ENCODE measurements around the gene HIC1.

HIC1 gene

GRCh38 chr17:2042390-2042847, 12.5 kb upstream of the HIC1 start:
- Histone ChIP-seq H4K20me1 (peaks cover 15% of the 10 kb centered on the region; the same call in 1 of the 2 replicates), H3K27me3 (no peaks in the 10 kb centered on the region), H3K4me1 (peaks cover 32% of the 10 kb centered on the region), H3K4me2 (peak overlapping the region; percentile 93), H3K27ac (peak overlapping the region; percentile 95), H3K36me3 (peaks cover 48% of the 10 kb centered on the region), H3K9me3 (no peaks in the 10 kb centered on the region), H3K9ac (peak overlapping the region; percentile 93), H3K4me3 (peak overlapping the region; percentile 85)
- TF ChIP-seq Cebpa-rat (IDR thresholded peaks at IDR 0.05), result no peak

GRCh38 chr17:2042933-2043332, 12.0 kb upstream of the HIC1 start:
- peaks cover 15% of the 10 kb centered on the region; the same call in 1 of the 2 replicates for H4K20me1 ChIP-seq
- H3K36me3 ChIP-seq, result peaks cover 43% of the 10 kb centered on the region
- peaks cover 32% of the 10 kb centered on the region for H3K4me1 ChIP-seq
- H3K27me3 ChIP-seq, result no peaks in the 10 kb centered on the region
- H3K27ac ChIP-seq, result peak overlapping the region; percentile 95; the same call in 1 of the 2 replicates
- no peaks in the 10 kb centered on the region for H3K9me3 ChIP-seq
- no peak for TF ChIP-seq Cebpa-rat (IDR thresholded peaks at IDR 0.05)
- peak overlapping the region; percentile 93 for H3K4me2 ChIP-seq
- peak overlapping the region; percentile 93; the same call in 1 of the 2 replicates for H3K9ac ChIP-seq
- peak overlapping the region; percentile 85 for H3K4me3 ChIP-seq

GRCh38 chr17:2043785-2044184, 11.1 kb upstream of the HIC1 start:
- peaks cover 15% of the 10 kb centered on the region; the same call in 1 of the 2 replicates for H4K20me1 ChIP-seq
- TF ChIP-seq Cebpa-rat (IDR thresholded peaks at IDR 0.05), result no peak
- peaks cover 32% of the 10 kb centered on the region for H3K4me1 ChIP-seq
- no peak overlapping the region for H3K4me2 ChIP-seq
- no peak overlapping the region for H3K27ac ChIP-seq
- H3K27me3 ChIP-seq, result peaks cover 3% of the 10 kb centered on the region; the same call in 1 of the 2 replicates
- H3K9me3 ChIP-seq, result no peaks in the 10 kb centered on the region
- 0 out of 2 replicates have a peak overlapping the region, but pooled peaks have one; percentile 4 for H3K9ac ChIP-seq
- no peak overlapping the region for H3K4me3 ChIP-seq
- peaks cover 35% of the 10 kb centered on the region for H3K36me3 ChIP-seq

- no peak overlapping the region for H3K4me2 ChIP-seq
- no peak overlapping the region for H3K4me3 ChIP-seq
- 0 out of 2 replicates have a peak overlapping the region, but pooled peaks have one; percentile 4 for H3K9ac ChIP-seq
- H4K20me1 ChIP-seq, result peaks cover 15% of the 10 kb centered on the region; the same call in 1 of the 2 replicates
- TF ChIP-seq Cebpa-rat (IDR thresholded peaks at IDR 0.05), result no peak
- H3K27ac ChIP-seq, result no peak overlapping the region
- peaks cover 9% of the 10 kb centered on the region for H3K27me3 ChIP-seq
- H3K36me3 ChIP-seq, result peaks cover 32% of the 10 kb centered on the region
- H3K9me3 ChIP-seq, result no peaks in the 10 kb centered on the region
- peaks cover 37% of the 10 kb centered on the region for H3K4me1 ChIP-seq
Observed at GRCh38 chr17:2044263-2044894, 10.5 kb upstream of the HIC1 start.

DNA sequence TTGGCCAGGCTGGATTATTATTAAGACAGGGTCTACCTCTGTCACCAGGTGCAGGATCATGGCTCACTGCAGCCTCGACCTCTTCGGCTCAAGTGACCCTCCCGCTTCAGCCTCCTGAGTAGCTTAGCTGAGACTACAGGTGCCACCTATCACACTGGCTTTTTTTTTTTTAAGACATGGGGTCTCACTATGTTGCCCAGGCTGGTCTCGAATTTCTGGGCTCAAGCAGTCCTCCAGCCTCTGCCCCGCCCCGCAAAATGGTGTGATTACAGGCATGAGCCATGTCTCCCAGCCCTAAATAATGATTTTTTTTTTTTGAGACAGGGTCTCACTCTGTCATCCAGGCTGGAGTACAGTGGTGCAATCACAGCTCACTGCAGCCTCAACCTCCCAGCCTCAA, 7.3 kb upstream of the HIC1 start:
- no peak overlapping the region for H3K4me3 ChIP-seq
- H4K20me1 ChIP-seq, result peaks cover 23% of the 10 kb centered on the region
- H3K27ac ChIP-seq, result no peak overlapping the region
- peaks cover 16% of the 10 kb centered on the region for H3K36me3 ChIP-seq
- H3K4me1 ChIP-seq, result peaks cover 40% of the 10 kb centered on the region
- no peak overlapping the region for H3K4me2 ChIP-seq
- no peak for TF ChIP-seq Cebpa-rat (IDR thresholded peaks at IDR 0.05)
- H3K27me3 ChIP-seq, result peaks cover 35% of the 10 kb centered on the region
- H3K9me3 ChIP-seq, result no peaks in the 10 kb centered on the region
- H3K9ac ChIP-seq, result no peak overlapping the region

GRCh38 chr17:2048805-2049204, 6.1 kb upstream of the HIC1 start:
- Histone ChIP-seq H3K27me3 (peaks cover 46% of the 10 kb centered on the region), H3K36me3 (peaks cover 5% of the 10 kb centered on the region; the same call in 1 of the 2 replicates), H3K27ac (no peak overlapping the region), H3K4me3 (no peak overlapping the region), H3K4me1 (peaks cover 35% of the 10 kb centered on the region), H3K9me3 (no peaks in the 10 kb centered on the region), H4K20me1 (peaks cover 28% of the 10 kb centered on the region), H3K9ac (0 out of 2 replicates have a peak overlapping the region, but pooled peaks have one; percentile 67), H3K4me2 (peak overlapping the region; percentile 98)
- TF ChIP-seq Cebpa-rat (IDR thresholded peaks at IDR 0.05), result no peak

GRCh38 chr17:2049333-2050299, 5.3 kb upstream of the HIC1 start:
- TF ChIP-seq Cebpa-rat (IDR thresholded peaks at IDR 0.05), result no peak
- H3K36me3 ChIP-seq, result no peaks in the 10 kb centered on the region
- no peak overlapping the region for H3K27ac ChIP-seq
- peak overlapping the region; percentile 67 for H3K9ac ChIP-seq
- peak overlapping the region; percentile 77 for H3K4me3 ChIP-seq
- H3K9me3 ChIP-seq, result no peaks in the 10 kb centered on the region
- H3K4me2 ChIP-seq, result peak overlapping the region; percentile 98
- peaks cover 31% of the 10 kb centered on the region for H4K20me1 ChIP-seq
- H3K27me3 ChIP-seq, result peaks cover 54% of the 10 kb centered on the region
- peaks cover 39% of the 10 kb centered on the region for H3K4me1 ChIP-seq

- Histone ChIP-seq H3K27ac (no peak overlapping the region), H3K4me3 (peak overlapping the region; percentile 77), H3K36me3 (no peaks in the 10 kb centered on the region), H4K20me1 (peaks cover 39% of the 10 kb centered on the region), H3K4me2 (peak overlapping the region; percentile 95), H3K27me3 (peaks cover 63% of the 10 kb centered on the region), H3K9ac (no peak overlapping the region), H3K9me3 (no peaks in the 10 kb centered on the region), H3K4me1 (peaks cover 40% of the 10 kb centered on the region)
- no peak for TF ChIP-seq Cebpa-rat (IDR thresholded peaks at IDR 0.05)
Observed at GRCh38 chr17:2050300-2051060, 4.4 kb upstream of the HIC1 start.
